Hindlimb muscle (tissue), 1 donor: Measurements from ENCODE around the gene CACNA1D. TPM values are rescaled to one million over a fixed set of nuclear protein-coding genes. Genes with fewer than 3 reads are reported as not detected.
"Not testable (repeated sequence)": the region's sequence is repeated elsewhere in the genome, so short reads cannot be mapped to it uniquely, and the experiment has no call there.

Experiments used
- DNase-seq: peaks from one replicate; pipeline ENCODE4 v3.0.0-alpha.2; 2013
- polyA plus RNA-seq: library from polyadenylated mRNA; unstranded; fragments of 120-200 nt; gene quantifications from one replicate; pipeline ENCODE4 v1.2.1, GENCODE V29; 2013; ENCODE audit not compliant: insufficient read length

The CACNA1D gene
- polyA plus RNA-seq, result 1.0 TPM

DNA sequence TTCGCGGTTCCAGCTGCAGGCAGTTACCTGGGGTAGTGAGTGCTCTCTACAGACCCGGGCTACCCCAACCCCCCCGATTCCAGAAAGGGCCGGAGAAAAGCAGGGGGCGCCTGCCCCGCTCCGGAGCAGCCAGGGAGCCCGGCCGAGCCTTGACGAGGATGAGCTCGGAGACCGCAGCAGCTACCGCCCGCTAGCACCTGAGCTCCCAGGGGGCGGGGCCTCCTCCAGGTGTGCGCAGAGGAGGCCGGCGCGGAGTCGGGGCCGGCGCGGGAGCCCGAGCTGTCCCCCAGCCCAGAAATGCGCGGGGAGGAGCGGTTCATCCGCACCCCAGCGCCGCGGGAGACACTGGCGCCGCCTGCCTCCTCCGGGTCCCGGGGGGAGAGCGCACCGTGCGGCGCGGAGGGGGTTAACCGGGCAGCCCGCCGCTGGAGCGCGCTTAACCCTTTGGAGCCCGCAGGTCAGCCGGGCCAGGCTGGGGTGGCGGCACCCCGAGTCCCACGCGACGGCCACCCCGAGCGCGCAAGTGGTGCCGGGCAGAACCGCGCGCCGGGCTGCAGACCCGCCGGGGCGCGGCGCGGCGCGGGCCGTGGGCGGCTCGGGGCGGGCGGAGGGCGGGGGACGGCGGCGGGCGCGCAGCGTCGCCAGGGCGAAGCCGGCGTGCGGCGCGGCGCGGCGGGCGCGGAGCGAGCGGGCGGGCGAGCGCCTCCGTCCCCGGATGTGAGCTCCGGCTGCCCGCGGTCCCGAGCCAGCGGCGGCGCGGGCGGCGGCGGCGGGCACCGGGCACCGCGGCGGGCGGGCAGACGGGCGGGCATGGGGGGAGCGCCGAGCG, at the start of gene CACNA1D:
TSS of gene CACNA1D (plus strand) at position 649 of the 829 bp plus-strand sequence. CDS start 556 bp downstream, outside the sequence.
- no peak for DNase-seq

- no peak for DNase-seq
Observed at GRCh38 chr3:53457068-53457467, 37.3 kb upstream of the CACNA1D start.

DNA sequence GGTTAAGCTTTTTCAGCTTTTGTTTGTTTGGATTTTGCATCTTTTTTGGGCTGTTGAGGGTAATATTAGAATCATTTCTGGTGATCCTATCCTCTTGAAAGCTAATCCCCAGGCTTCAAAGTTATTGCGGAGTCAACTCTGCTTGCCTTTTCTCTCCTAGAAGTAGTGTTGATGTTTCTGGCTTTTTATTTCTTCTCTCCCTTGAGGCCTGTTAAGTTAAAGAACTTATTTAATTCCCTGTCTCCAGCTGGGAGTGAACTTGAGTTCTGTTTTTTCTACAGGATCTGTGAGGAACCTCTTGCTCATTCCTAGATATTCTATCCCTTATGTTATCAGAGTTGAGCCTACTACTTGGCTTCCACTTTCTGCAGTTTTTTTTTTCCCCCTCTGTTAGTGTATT, 34.1 kb upstream of the CACNA1D start:
- no peak for DNase-seq

DNA sequence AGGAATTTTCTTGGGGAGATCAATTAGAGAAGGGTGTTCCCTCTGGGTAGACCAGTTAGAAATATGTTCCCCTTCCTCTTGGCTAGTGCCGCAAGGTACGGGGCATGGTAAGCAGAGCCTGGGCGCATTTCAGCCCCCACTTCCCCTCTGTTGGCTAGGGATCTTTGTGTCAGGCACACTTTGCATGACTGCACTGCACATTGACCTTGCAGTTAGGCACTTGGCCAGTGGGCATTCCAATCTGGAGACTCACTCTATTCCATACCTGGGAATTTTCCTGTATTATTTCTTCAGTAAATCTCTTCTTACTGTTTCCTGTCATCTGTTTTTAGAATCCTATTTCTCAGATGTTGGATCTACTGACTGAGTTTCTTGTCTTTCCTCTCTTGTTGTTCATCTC, 30.0 kb upstream of the CACNA1D start:
- DNase-seq, result no peak

DNA sequence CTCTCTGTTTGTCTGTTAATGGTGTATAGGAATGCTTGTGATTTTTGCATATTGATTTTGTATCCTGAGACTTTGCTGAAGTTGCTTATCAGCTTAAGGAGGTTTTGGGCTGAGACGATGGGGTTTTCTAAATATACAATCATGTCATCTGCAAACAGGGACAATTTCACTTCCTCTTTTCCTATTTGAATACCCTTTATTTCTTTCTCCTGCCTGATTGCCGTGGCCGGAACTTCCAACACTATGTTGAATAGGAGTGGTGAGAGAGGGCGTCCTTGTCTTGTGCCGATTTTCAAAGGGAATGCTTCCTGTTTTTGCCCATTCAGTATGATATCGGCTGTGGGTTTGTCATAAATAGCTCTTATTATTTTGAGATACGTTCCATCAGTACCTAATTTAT, 24.7 kb upstream of the CACNA1D start:
- DNase-seq, result not testable (repeated sequence)

DNA sequence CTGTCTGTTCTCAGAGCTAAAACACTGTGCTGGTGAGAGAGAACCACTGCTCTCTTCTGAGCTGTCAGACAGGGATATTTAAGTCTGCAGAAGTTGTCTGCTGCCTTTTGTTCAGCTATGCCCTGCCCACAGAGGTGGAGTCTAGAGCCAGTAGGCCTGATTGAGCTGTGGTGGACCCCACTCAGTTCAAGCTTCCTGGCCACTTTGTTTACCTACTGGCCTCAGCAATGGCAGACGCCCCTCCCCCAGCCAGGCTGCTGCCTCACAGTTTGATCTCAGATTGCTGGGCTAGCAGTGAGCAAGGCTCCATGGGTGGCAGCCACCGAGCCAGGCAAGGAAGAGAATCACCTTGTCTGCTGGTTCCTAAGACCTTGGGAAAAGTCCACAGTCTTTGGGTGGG, 21.0 kb upstream of the CACNA1D start:
- DNase-seq, result no peak

DNA sequence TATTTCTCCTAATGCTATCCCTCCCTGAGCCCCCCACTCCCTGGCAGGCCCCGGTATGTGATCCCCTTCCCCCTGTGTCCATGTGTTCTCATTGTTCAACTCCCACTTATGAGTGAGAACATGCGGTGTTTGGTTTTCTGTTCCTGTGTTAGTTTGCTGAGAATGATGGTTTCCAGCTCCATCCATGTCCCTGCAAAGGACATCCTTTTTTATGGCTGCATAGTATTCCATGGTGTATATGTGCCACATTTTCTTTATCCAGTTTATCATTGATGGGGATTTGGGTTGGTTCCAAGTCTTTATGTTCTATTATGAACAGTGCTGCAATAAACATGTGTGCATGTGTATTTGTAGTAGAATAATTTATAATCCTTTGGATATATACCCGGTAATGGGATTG, 18.0 kb upstream of the CACNA1D start:
- DNase-seq, result not testable (repeated sequence)

DNA sequence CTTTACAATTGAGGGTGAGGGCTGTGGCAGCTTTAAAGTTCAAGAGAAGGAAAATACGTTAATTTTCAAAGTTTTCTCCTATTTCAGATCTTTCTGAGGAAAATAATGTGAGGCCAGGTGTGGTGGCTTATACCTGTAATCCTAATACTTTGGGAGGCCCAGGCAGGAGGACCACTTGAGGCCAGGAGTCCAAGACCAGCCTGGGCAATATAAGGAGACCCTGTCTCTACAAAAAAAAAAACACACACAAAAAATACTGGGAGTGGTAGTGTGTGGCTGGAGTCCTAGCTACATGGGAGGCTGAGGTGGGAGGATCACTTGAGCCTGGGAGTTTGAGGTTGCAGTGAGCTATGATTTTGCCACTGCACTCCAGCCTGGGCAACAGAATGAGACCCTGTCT, 16.7 kb upstream of the CACNA1D start:
- not testable (repeated sequence) for DNase-seq

DNA sequence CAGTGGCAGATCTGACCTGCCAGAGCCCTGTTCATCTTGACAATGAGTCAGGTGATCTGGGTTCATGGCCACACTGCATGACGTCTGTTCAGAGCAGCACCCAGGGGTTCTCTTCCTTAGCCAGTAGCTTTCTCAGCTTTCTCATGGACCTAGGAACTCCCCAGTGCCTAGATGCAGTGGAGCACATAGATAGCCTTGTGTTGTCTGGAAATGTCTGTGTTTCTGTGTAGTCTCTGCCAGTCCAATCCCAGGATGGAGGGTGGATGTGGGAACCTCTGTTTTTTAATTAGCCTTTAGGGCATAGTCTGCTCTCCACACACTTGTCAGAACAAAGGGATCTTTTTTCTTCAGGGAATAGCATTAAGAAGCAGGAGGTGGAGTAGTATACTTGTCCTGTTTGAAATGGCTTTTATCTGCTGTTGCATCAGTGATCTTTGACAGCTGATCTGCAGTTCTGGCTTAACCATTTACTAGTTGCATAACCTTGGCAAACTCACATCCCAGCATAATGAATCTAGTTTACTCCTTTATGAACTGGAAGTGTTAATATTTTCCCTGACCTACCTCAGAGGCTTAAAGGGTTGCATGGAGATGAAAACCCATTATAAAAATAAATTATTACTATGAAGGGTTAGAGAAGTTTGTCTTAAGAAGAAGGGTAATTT, 16.1 kb upstream of the CACNA1D start:
- no peak for DNase-seq

- no peak for DNase-seq
Observed at GRCh38 chr3:53478921-53479664, 15.3 kb upstream of the CACNA1D start.

GRCh38 chr3:53482227-53482626, 12.2 kb upstream of the CACNA1D start:
- DNase-seq, result no peak

GRCh38 chr3:53483821-53484220, 10.6 kb upstream of the CACNA1D start:
- no peak for DNase-seq

DNA sequence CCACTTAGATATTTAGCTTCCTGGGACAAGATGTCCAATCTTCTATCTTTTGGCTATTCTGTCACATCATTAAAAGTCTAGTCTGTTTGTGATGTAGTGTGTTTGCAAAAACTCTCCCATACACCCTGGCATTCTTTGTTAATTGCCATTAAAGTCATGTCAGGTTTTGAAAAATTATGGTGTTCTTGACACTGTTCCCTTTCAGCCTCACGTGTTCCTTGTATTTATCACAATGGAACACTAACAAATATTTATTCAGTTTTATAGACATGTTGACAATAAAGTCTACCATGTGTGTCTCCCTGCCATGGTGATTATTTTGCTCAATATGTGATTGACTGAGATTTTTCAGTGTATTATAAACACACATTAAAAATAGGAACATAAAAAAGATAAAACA, 9.4 kb upstream of the CACNA1D start:
- no peak for DNase-seq

DNA sequence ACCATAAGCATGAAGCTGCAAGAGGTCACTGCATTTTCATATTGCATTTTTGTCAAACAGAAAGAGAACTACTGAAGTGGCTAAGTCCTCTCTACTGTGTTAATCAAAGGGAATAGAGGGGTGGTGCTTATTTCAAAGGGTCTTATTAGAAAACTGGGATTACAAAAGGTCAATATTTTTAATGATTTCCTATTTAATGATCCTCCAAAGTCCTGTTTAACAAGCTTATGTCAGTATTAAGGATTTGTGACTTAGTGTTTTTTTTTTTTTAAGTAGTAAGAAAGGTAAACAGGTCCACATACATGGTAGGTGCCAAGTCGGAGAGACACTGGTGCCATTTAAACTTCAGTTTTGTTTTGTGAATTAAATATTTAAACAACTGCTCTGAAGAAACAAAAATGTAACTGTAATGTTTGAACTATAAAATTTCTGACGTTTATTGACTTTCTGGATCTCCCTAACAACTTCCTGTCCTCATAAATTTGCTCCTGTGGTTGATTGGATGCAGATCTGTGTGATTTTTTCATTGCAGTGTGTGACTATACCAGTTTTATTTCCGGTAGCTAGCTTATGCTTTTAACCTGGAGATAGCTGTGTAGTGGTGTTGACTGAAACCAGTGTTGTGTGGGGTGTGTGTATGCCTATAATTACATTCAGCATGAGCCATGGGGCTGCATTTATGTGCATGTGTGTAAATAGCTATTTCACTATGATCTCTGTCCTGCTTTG, 8.6 kb upstream of the CACNA1D start:
- no peak for DNase-seq

GRCh38 chr3:53486961-53487654, 7.3 kb upstream of the CACNA1D start:
- no peak for DNase-seq

- DNase-seq, result no peak
Observed at GRCh38 chr3:53489386-53489785, 5.0 kb upstream of the CACNA1D start.

DNA sequence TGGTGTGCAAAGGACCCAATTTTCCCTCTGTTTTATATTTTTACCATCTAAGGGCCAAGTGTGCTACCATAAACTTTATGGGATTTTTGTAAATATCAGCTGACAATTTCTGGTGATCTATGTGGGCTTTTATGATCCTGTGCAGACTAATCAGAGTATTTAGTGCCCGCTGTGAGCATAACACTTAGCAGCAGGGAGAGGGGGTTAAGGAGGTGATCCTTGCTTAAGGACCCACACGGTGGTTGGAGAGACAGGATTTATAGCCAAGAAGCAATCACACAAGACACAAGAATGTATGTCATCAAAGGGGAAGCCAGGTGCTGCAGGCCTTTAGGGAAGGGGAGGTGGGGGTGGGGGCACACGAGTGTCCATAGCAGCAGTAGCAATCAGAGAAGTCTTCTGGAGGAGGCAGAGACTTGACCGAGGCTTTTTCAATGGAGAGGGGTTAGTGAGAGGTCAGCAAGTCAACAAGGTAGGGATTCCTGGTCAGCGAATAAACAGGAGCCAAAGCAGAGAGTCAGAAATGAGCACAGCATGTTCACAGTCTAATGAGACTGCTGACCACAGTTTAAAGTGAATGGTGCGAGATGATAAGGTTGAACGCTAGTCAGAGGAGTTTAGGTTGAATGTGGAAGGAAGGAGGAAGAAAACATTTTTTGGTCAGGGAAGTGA, 4.5 kb upstream of the CACNA1D start:
- DNase-seq, result no peak

- DNase-seq, result no peak
Observed at GRCh38 chr3:53490459-53490968, 3.9 kb upstream of the CACNA1D start.

GRCh38 chr3:53491276-53491675, 3.1 kb upstream of the CACNA1D start:
- DNase-seq, result no peak

GRCh38 chr3:53493595-53493962, 832 bp upstream of the CACNA1D start:
- DNase-seq, result no peak

GRCh38 chr3:53495146-53495519, 722 bp downstream of the CACNA1D start:
- DNase-seq, result no peak
